NCI-H82 treated with DMSO at 0.1 percent for 48 hours (cell line): ENCODE data around the gene ATAD2B.
"Not testable (repeated sequence)": the region's sequence is repeated elsewhere in the genome, so short reads cannot be mapped to it uniquely, and the experiment has no call there.

Experiments used
- DNase-seq: peaks from one replicate; lab custom pipeline; 2025; ENCODE audit not compliant: unreplicated experiment; lab: John Stamatoyannopoulos, UW

ATAD2B gene

GRCh38 chr2:23794234-23794633 lies 132.7 kb downstream of the ATAD2B start:
- DNase-seq: no peak

- no peak for DNase-seq
These were observed 133.4 kb downstream of the ATAD2B start for GRCh38 chr2:23793476-23793875.

GRCh38 chr2:23791030-23791429 lies 135.9 kb downstream of the ATAD2B start:
- DNase-seq: no peak

GRCh38 chr2:23789012-23789411 lies 137.9 kb downstream of the ATAD2B start:
- no peak for DNase-seq

GRCh38 chr2:23788100-23788499 lies 138.8 kb downstream of the ATAD2B start:
- DNase-seq: no peak

- DNase-seq: no peak
These were observed 142.0 kb downstream of the ATAD2B start for GRCh38 chr2:23784971-23785370.

- DNase-seq: no peak
These were observed 144.3 kb downstream of the ATAD2B start for GRCh38 chr2:23782646-23783045.

- DNase-seq: no peak
These were observed 144.8 kb downstream of the ATAD2B start for GRCh38 chr2:23782126-23782525.

- not testable (repeated sequence) for DNase-seq
These were observed 146.5 kb downstream of the ATAD2B start for GRCh38 chr2:23780465-23780864.

- DNase-seq: no peak
These were observed 149.1 kb downstream of the ATAD2B start for GRCh38 chr2:23777826-23778225.

GRCh38 chr2:23776021-23776420 lies 150.9 kb downstream of the ATAD2B start:
- no peak for DNase-seq

GRCh38 chr2:23772684-23773083 lies 154.2 kb downstream of the ATAD2B start:
- DNase-seq: no peak

- DNase-seq: no peak
These were observed 154.9 kb downstream of the ATAD2B start for GRCh38 chr2:23772056-23772455.

GRCh38 chr2:23769364-23769763 lies 157.6 kb downstream of the ATAD2B start:
- DNase-seq: no peak

- no peak for DNase-seq
These were observed 158.9 kb downstream of the ATAD2B start for GRCh38 chr2:23767876-23768621.

GRCh38 chr2:23762141-23762540 lies 164.8 kb downstream of the ATAD2B start:
- no peak for DNase-seq

- DNase-seq: no peak
These were observed 165.3 kb downstream of the ATAD2B start for GRCh38 chr2:23761638-23762037.

GRCh38 chr2:23760736-23761135 lies 166.2 kb downstream of the ATAD2B start:
- DNase-seq: no peak

- DNase-seq: no peak
These were observed 169.1 kb downstream of the ATAD2B start for GRCh38 chr2:23757686-23758433.

- no peak for DNase-seq
These were observed 170.2 kb downstream of the ATAD2B start for GRCh38 chr2:23756593-23757292.

- no peak for DNase-seq
These were observed 172.0 kb downstream of the ATAD2B start for GRCh38 chr2:23754970-23755369.
